ENCODE data around the gene CTIF.

The CTIF gene

DNA sequence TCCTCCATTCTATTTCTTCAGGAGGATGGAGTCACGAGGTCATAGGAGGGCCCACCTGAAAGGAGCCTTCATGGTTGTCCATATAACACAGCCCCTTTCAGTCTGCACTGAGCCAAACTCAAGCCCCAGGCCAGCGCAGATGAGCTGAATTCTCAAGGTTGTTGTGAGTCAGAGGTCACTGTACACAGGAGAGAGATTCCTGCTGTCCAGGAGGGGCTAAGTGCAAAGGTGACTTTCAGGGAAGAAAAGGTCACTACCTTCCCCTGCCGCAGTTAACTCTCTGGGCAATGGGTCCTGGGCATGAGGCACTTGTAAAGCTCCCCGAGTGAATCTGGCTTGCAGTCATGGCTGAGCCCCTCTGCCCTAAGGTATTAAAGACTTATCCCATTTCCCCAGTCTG, 150.7 kb downstream of the CTIF start:
- no peak for DNase-seq

DNA sequence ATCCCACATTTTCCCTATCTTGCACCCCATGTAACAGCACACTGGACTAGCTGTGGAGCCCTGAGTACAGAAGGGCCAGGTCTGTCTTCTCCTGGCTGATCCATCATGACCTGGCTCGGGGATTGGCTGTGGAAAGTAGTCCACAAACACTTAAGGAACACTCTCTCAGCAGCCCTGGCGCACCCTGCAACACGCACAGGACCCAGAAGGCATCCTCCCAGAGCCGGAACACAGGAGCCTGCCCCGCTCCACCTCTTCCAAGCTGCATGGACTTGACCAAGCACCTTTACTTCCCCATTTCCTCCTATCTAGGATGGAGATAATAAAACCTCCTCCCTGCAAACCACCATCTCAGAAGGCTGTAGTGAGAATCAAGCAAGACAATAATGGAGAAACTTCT, 151.7 kb downstream of the CTIF start:
- no peak for DNase-seq

DNA sequence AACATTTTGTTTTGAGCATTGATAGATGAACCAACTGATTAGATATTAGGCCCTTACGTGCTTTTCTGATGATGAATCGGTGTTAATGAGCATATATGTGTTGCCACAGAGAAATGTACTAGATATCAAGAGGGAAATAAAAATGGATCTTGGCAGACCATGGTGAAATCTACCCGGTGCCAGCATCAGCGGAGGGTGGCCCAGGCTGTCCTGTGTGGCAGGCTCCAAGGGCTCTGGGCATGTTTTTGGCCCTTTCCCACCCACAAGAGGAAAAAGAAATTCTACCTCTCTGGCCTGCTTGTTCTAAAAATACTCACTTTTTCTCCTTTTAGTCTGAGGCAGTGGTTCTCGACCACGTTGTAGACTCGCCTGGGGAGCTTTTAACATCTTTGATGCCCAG, 154.2 kb downstream of the CTIF start:
- no peak for DNase-seq

DNA sequence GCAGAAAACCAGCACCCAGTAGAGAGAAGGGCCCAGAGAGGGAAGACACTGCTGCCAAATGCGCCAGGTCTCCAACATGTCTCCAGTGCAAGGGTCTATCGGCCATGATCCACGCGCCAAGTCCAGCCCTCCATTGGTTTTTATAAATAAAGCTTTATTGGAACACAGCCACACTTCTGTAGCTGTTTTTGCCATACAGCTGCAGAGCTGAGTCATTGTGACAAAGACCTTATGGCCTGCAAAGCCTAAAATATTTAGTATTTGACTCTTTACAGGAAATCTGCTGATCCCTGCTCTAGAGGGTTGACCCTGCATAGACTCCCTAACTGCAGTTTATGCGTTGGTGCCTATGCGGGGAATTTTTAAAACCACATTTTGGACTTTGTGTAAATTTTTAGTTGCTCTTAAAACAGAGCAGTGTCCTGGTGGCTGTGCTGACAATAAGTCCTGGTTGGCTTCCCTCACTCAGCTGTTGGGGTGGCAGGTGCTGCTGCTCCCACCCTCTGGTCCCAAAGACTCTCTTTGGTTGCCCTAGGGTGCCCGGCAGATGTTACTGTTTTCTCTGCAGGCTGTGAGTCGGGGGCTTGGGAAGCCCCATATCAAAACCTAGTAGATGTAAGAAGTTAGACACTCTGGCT, 154.9 kb downstream of the CTIF start:
- DNase-seq: no peak

DNA sequence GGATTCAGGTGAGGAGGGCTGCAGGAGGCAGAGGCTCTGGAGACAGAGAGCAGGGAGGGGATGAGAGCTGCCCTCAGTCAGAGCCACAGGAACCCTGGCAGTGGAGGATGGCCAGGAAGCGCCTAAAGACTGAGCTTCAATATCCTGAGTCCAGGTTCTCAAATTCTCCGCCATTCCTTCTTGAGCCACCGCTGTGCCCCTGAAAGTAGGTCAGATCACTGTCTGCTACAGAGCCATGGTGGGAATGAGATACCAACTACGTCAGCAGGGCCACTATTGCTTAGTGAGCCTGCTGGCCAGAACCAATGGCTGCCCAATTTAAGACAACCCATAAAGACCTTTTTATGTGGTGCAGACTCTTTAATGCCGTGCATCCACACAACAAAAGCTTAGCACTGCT, 155.5 kb downstream of the CTIF start:
- no peak for DNase-seq

DNA sequence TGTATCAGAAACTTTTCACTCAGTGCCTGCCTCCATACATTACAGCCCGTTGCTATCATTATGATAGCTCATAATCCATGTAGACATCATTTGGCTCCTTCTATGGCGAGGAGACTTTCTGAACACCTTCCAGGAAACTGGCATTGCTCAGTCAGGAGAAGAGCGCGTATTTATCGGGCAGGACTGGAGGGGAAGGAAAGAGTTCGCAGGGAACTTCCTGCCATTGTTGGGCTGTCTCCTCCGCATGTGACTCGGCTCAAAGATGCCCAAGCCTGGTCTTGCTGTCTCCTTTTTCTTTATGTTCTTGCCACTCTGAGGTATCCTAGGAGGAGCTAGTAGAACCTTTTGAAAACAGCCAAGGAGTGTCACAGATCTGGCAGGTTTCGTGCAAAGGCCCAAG, 156.8 kb downstream of the CTIF start:
- DNase-seq: no peak

DNA sequence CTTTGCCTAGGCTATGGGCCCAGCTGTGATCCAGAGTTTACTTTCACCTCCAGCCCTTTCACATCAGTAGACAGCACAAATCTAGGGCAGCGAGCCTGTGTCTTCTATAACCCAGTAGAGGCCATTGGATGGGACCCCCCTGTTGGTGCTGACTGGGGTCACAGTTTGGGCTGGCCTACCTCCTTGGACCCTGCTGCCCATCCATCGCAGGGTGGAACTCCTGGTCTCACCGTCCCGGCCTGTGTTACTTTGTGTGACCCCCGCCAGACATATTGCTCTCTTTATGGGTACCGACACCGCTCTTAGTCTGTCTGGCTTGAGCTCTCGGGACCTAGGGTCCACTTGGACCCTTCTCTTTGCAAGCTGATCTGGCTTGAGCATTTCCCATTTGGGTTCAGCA, 157.4 kb downstream of the CTIF start:
- DNase-seq: no peak

DNA sequence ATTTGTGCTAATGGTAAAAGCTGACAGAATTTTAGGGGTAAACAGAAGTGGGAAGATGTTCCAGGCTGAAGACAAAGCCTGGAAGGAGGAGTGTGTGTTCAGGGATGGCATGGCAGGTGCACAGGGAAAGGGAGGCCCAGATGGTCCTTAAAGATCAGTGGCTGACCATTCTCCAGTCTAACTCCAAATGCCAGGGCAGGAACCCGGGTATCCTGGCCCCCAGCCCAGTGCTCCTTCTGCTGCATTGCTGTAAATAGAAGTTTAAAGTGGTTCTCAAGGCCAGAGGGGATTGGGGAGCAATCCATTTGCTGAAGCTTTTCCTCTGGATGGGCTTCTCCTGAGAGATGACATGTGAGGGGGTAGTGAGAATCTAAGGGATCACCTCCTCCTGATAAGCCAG, 158.6 kb downstream of the CTIF start:
- DNase-seq: no peak

DNA sequence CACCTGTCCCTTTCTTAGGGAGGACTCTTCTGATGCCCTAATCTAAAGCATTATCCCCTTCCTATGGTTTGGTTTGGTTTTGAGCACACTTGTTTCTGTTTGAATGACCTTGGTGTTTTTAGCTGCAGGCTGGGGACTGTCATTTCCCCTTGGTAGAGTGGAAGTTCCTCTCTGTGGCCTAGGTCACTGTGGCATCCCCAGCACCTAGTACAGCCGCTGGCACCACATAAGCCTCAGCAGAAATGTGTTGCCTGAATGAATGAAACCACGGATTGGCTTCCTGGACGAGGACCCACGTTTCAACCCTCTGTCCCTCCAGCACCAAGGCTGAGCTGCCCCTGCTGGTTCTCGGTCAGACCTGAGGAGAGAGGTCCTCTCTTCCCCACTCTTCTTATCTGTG, 159.9 kb downstream of the CTIF start:
- no peak for DNase-seq

DNA sequence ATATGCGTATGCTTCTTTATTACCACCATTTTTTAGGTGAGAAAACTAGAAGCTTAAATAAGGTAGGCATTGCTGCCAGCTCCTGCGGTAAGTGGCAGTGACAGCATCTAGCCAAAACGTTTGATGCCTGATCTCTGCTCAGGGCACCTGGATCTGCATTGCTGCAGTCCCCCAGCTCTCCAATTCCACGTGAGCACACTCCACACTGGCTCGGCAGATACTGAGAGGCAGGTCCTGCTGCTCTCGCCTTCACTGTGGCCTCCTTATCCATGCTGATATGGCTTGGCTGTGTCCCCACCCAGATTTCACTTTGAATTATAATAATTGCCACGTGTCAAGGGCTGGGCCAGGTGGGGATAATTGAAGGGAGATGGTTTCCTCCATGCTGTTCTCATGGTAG, 160.9 kb downstream of the CTIF start:
- DNase-seq: no peak

DNA sequence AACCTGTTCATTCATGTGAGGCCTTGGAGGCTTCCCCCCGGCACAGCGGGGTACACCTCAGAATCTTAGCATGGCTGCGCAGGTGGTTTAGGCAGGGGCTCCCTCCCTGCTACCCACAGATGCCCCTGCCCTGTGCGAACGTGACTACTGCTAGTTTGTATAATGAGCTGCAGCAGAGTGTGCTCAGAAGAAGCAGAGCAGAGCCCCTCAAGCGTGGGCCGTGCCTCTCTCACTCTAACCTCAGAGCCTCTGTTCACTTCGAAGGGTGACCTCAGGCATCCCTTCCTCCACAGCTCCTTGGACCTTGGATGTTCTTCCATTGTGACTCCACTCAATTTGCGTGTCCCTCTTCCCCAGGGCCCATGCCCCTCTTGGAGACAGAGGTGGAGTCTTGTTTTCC, 161.6 kb downstream of the CTIF start:
- DNase-seq: no peak

DNA sequence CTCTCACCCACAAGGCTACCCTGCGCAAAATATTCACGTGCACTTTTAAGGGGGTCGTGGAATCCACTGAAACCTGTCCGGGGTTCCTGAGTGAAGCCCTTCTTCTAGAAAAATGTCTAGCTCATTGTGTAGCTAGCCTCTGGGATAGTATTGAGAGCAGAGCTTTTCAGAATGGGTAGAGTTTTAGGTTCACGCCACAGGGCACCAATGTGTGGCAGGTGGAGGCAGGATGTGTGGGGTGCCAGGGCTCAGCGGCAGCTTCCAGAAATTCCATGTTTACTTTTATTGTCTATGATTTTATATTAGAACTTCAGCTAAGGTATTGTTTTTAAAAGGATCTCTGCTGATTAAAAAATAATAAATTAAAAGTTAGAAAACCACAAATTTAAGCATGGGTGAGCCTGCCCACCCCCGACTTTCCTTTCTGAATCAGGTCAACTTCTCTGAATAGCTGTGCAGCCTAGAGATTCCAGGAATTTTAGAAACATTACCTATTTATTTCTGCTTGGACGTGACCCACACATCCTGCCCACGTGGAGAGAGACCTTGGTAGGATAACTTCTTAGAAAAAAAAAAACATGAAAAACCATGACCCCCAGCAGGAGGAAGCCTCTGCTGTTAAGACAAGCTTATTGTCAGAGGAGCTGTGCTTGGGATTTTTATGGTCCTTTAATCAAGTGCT, 163.7 kb downstream of the CTIF start:
- DNase-seq: no peak

DNA sequence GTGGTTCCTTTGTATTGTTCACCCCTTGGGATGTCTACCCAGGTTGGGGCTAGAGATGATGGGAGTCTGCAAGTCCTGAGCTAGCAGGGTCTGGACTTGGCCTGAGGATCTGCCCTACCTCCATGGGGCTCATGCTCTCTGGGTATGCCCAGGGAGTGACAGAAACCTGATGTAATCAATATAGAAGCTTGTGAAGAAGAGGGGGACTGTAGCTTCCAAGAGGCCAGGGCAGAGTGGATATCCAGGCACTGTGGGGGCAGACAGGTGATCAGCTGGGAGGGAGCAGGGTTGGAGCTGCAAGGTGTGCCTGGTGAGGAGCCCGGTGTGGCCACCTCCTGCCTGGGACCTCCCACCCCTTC, 164.2 kb downstream of the CTIF start:
- no peak for DNase-seq

DNA sequence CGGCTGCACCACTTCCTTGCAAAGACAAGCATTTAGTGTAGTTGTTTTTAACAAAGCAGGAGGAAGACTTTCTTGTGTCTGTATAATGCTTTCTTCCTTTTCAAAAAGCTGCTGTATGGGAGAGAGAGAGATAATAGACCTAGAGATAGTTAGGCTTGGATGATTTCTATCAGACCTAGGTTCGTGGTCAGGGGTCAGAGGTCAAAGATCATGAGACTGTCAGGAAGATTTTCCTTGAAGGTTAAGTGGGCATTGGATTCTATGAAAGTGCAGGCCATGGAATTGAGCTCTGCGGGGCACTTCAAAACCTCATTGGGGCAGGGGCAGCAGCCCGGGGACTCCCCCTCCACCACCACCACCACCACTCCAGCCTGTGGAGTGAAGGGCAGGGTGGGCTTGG, 164.6 kb downstream of the CTIF start:
- DNase-seq: no peak

DNA sequence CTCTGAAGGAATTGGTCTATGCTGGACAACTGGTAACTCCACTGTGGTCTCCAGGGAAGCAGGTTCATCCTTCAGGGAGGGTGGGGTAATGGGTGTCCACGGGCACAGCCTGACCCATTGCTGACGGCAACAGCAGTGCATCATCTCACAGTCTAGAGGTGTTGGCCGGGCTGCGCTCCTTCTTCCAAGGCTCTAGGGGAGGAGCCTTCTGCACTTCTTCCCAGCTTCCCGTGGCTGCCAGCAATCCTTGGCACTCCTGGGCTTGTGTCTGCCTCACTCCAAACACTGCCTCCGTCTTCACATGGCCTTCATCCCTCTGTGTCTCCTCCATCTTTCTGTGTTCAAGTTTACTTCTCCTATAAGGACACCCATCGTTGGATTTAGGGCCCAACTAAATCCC, 166.2 kb downstream of the CTIF start:
- no peak for DNase-seq

DNA sequence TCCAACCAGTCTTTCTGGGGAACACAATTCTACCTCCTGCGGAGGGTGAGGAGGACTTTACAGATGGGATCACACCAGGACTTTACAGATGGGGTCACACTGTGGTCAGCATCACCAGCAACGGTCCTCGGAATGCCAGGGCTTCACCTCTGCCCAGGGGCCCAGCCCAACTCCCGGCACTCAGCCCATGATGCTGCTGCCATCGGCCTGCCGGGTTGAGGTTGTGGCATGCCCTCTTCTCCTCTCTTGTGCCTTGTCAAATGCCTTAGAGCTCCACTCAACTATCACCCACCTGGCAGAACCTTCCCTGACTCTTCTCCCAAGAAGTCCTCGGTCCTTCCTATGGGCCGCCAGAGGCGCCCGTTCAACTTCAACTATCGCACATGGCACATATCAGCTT, 166.7 kb downstream of the CTIF start:
- DNase-seq: no peak

DNA sequence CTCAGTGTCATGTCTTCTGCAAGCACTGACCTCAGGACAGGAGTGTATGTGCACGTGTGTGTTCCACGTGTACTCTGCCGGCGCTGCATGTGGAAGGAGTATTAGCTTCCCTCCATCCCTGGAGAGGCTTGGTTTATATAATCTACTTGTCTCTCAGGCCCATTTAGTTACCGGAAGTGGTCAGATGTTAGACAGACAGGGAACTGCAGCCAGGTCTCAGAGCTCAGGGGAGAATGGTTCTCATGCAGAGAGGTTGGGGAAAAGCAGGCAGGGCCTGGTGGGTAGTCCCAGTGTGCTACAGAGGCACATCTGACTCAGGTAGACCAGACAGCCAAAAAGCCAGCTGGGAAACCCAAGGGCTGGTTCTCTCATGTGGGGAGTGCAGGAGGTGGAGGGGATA, 167.9 kb downstream of the CTIF start:
- no peak for DNase-seq

DNA sequence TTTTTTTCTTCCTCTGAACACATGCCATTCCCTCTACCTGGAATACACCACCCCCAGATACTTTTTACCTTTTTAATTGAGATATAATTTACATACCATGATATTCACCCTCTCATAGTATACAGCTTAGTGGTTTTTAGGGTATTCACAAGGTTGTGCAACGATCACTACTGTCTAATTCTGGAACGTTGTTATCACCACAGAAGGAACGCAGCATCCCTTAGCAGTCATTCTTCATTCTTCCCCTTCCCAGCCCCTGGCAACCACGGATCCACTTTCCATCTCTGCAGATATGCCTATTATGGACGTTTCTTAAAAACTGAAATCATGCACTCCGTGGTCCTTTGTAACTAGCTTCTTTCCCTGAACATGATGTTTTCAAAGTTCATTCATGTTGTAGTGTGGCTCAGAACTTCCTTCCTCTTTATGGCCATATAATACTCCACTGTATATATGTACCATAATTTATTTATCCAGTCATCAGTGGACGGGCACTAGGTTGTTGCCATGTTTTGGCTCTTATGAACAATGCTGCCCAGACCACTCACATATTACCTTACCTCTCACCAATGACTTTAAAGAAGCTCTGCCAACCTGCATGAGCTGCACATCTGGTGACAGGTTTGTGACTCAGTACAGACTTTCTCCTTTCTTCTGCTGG, 168.9 kb downstream of the CTIF start:
- DNase-seq: no peak

DNA sequence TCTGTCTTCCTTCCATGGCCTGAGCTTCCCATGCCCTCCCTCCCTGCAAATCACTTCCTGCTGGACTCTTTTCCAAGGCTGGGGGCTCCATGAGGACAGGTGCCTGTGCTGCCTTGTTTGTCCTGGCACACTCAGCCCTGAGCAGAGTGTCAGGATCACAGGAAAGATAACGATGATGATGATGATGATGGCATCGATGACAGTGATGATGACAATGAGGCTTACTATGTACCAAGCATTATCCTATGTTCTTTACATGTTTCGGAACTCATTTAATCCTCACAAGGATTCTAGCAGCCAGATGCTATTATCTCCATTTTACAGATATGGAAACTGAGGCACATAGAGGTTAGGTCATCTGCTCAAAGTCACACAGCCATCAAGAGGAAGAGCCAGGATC, 170.0 kb downstream of the CTIF start:
- DNase-seq: no peak

DNA sequence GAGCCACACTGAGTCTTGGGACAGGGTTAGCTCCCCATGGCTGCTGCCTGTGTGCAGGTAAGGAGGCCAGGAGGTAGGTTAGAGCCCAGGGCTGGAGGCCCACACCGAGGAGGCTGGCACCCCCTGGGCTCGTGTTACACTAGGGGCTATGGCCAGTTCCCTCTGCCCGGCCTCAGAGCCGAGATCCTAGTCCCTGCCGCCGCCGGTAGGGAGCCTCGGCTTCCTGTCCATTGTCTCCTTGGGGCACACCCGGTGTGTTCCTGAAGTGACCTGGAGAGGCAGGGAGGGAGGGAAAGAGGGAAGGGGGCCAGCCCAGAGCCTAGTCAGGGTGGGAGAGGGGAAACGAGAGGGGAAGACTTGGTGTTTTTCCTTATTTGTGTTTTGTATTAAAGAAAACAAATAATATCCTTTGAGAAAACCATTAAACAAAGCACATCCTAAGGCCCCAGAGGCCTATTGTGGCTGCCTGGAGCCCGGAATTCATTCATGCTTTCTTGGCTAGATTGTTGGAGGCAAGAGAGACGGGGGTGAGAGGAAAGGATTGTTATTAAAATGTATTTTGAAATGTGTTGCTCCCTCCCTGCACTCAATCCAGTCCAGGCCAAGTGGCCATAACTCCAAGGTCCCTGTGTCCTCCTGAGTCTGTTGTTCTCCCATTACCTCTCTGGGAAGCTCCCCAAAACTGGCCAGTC, 170.7 kb downstream of the CTIF start:
- DNase-seq: no peak

DNA sequence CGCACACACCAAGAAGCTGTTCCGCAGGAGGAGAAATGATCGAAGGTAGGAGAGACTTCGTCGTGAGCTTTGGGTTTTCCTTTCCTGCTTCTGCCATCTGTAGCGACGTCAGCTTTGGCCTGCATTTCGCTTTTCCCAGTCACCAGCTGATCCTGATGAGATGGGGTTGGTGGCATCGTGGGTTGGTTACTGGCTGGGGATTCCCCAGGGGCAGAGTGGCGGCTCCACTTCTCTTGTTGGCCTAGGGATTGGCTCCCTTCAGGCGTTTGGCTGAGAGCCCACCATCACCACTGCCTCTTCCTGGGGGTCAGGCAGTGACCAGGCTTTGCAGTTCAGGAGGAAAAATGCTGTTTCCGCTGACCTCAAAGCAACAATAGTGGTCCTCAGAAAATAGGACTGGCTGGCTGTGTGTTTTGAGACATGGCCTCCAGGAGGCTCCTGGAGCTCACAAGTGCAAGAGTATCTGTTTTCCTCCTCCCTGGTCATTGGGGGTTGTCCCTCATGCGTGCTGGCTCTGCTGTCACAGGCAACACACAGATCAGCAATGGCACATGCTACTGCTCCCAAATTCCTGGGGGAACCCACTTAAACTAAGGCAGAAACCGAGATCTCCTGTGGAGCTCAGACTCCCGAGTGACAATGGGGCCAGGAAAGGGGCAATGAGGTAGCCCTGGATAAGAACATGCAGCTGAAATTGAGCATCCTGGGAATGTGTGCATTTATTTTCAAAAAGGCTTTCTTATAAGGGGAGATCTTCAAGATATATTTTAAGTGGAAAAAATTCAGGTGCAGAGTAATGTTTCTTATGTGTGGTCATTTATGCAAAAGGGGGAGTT, 173.0 kb downstream of the CTIF start:
- DNase-seq: peak; percentile 30

DNA sequence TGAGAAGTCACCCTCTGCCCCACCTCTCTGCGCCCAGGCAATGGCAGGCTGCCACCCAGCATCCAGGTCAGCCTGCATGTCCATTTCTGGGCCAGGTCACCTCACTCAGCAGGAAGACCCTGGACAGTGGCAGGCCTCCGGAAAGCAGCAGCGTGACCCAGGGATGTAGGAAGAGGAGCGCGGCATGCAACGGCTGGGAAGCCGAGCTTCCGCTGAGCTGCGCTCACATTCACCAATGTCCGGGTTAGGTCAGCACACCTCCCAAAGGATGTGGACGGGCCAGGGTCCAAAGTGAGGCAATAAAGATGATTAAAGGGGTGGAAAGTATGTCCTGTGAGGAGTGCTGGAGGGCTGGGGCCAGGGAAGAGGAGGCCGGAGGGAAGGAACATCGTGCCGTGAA, 174.5 kb downstream of the CTIF start:
- DNase-seq: no peak

DNA sequence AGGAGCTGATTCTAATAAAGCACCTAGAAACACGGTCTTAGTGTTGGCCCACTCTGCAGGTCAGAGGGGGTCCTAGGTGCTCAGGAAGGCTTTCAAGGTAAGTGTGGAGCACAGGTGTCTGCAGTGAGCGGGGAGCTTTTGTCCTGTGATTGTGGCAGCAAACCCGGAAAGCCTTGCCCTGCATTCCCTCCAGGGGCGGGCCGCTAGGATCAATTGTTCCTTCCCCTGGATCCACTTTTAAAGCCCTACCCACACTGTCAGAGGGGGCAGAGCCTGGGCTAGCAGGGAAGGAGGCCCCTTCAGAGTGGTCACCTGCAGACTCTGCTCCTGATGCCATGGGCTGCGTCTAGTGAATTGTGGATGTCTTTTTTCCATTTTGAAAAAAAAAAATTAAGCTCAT, 176.0 kb downstream of the CTIF start:
- no peak for DNase-seq
